H9 (cell line): Measurements from ENCODE around the gene MAPK12. TPM values are rescaled to one million over a fixed set of nuclear protein-coding genes. Genes with fewer than 3 reads are reported as not detected.

Experiments used
- DNase-seq: peaks from one replicate; pipeline ENCODE4 v3.0.0-alpha.2; 2017
- H2AFZ ChIP-seq: one replicate; pipeline ENCODE4 v1.6.1; 2013; ENCODE audit warnings: mild to moderate bottlenecking, low read length, control low read depth, moderate library complexity
- H2AK5ac ChIP-seq: 2 replicates; pipeline ENCODE4 v1.6.1; 2013; ENCODE audit warnings: low read length, control low read depth, mixed read lengths; ENCODE audit not compliant: insufficient read length
- H2BK120ac ChIP-seq: one replicate; pipeline ENCODE4 v1.6.1; 2013; ENCODE audit warnings: low read depth, mild to moderate bottlenecking, low read length, control low read depth, inconsistent platforms; ENCODE audit not compliant: poor library complexity, severe bottlenecking
- H2BK12ac ChIP-seq: 2 replicates; pipeline ENCODE4 v1.6.1; 2013; ENCODE audit warnings: low read length, control low read depth, mixed read lengths, low read depth; ENCODE audit not compliant: insufficient read length
- H2BK15ac ChIP-seq: 2 replicates; pipeline ENCODE4 v1.6.1; 2013; ENCODE audit warnings: low read depth, low read length, control low read depth
- H2BK20ac ChIP-seq: one replicate; pipeline ENCODE4 v1.6.1; 2013; ENCODE audit warnings: low read depth, mild to moderate bottlenecking, low read length, control low read depth, inconsistent platforms; ENCODE audit not compliant: poor library complexity, severe bottlenecking
- H2BK5ac ChIP-seq: 2 replicates; pipeline ENCODE4 v1.6.1; 2013; ENCODE audit warnings: low read length, control low read depth, mixed read lengths; ENCODE audit not compliant: insufficient read length
- H3K14ac ChIP-seq: 2 replicates; pipeline ENCODE4 v1.6.1; 2013; ENCODE audit warnings: low read length, control low read depth; ENCODE audit not compliant: insufficient read depth
- H3K18ac ChIP-seq: 2 replicates; pipeline ENCODE4 v1.6.1; 2013; ENCODE audit warnings: low read depth, mild to moderate bottlenecking, mixed read lengths, low read length, control low read depth; ENCODE audit not compliant: insufficient read length
- H3K23ac ChIP-seq: 2 replicates; pipeline ENCODE4 v1.6.1; 2013; ENCODE audit warnings: low read length, control low read depth, mixed read lengths, low read depth; ENCODE audit not compliant: insufficient read length
- H3K23me2 ChIP-seq: 2 replicates; pipeline ENCODE4 v1.6.1; 2013; ENCODE audit warnings: low read depth, mild to moderate bottlenecking, mixed read lengths, low read length, control low read depth; ENCODE audit not compliant: insufficient read length, poor library complexity, severe bottlenecking
- H3K27ac ChIP-seq: 2 replicates; pipeline ENCODE4 v1.5.1; 2013; ENCODE audit warnings: low read length, control low read depth, mixed read lengths, low read depth; ENCODE audit not compliant: insufficient read length
- H3K27me3 ChIP-seq: 2 replicates; pipeline ENCODE4 v1.6.1; 2013; ENCODE audit warnings: low read length, control low read depth, inconsistent platforms; ENCODE audit not compliant: insufficient read depth
- H3K4ac ChIP-seq: 2 replicates; pipeline ENCODE4 v1.6.1; 2013; ENCODE audit warnings: low read depth, mild to moderate bottlenecking, control low read depth, inconsistent platforms, low read length, moderate library complexity
- H3K4me1 ChIP-seq: 2 replicates; pipeline ENCODE4 v1.6.1; 2013; ENCODE audit warnings: low read length, control low read depth, inconsistent platforms; ENCODE audit not compliant: insufficient read depth
- H3K4me2 ChIP-seq: 2 replicates; pipeline ENCODE4 v1.6.1; 2013; ENCODE audit warnings: low read length, control low read depth, mixed read lengths; ENCODE audit not compliant: insufficient read length, insufficient read depth
- H3K56ac ChIP-seq: 2 replicates; pipeline ENCODE4 v1.6.1; 2013; ENCODE audit warnings: low read depth, mild to moderate bottlenecking, mixed read lengths, low read length, control low read depth; ENCODE audit not compliant: insufficient read length
- H3K79me1 ChIP-seq: 2 replicates; pipeline ENCODE4 v1.6.1; 2013; ENCODE audit warnings: low read depth, mild to moderate bottlenecking, moderate library complexity, low read length, control low read depth, inconsistent platforms; ENCODE audit not compliant: insufficient read depth, poor library complexity, severe bottlenecking
- H3K79me2 ChIP-seq: 2 replicates; pipeline ENCODE4 v1.6.1; 2013; ENCODE audit warnings: low read length, control low read depth, inconsistent platforms; ENCODE audit not compliant: insufficient read depth
- H3K9ac ChIP-seq: 2 replicates; pipeline ENCODE4 v1.6.1; 2013; ENCODE audit warnings: low read length, control low read depth, mixed read lengths; ENCODE audit not compliant: insufficient read length; ENCODE audit errors: extremely low read depth
- H3K9me3 ChIP-seq: one replicate; pipeline ENCODE4 v1.6.1; 2013; ENCODE audit warnings: low read depth, low read length, inconsistent platforms; ENCODE audit not compliant: control insufficient read depth
- H3T11ph ChIP-seq: one replicate; pipeline ENCODE4 v1.6.1; 2013; ENCODE audit warnings: mild to moderate bottlenecking, low read length, control low read depth, inconsistent platforms
- H4K20me1 ChIP-seq: one replicate; pipeline ENCODE4 v1.6.1; 2013; ENCODE audit not compliant: control insufficient read depth, insufficient read length, insufficient read depth
- H4K5ac ChIP-seq: 2 replicates; pipeline ENCODE4 v1.6.1; 2013; ENCODE audit warnings: low read depth, mild to moderate bottlenecking, mixed read lengths, low read length, control low read depth; ENCODE audit not compliant: insufficient read length
- H4K8ac ChIP-seq: replicated peaks from 2 replicates; pipeline ENCODE4 v1.6.1; 2013; ENCODE audit warnings: low read length, control low read depth, mixed read lengths, low read depth; ENCODE audit not compliant: insufficient read length
- H4K91ac ChIP-seq: 2 replicates; pipeline ENCODE4 v1.6.1; 2013; ENCODE audit warnings: low read depth, mild to moderate bottlenecking, moderate library complexity, mixed read lengths, low read length, control low read depth; ENCODE audit not compliant: insufficient read length
- H3K27ac Mint-ChIP-seq, 3 experiments: 2 replicates in 2 of 3; 3 replicates in 1 of 3; pipeline ENCODE4 v1.8.0; 2020 to 2021; ENCODE audit warnings: mixed read lengths in 3 of 3, mild to moderate bottlenecking in 1 of 3, moderate library complexity in 1 of 3
- H3K27me3 Mint-ChIP-seq: 2 replicates; pipeline ENCODE4 v1.8.0; 2021; ENCODE audit warnings: low read depth, mild to moderate bottlenecking, moderate library complexity, mixed read lengths
- H3K36me3 Mint-ChIP-seq, 3 experiments: 2 replicates in 2 of 3; 3 replicates in 1 of 3; pipeline ENCODE4 v1.8.0; 2020 to 2021; ENCODE audit warnings: low read depth in 3 of 3, mixed read lengths in 3 of 3; ENCODE audit not compliant: insufficient read depth in 1 of 3
- H3K4me1 Mint-ChIP-seq, 2 experiments: 2 replicates each; pipeline ENCODE4 v1.8.0; 2020; ENCODE audit warnings: mixed read lengths in 2 of 2
- H3K4me3 Mint-ChIP-seq, 2 experiments: 2 replicates in 1 of 2; 3 replicates in 1 of 2; pipeline ENCODE4 v1.8.0; 2020 to 2021; ENCODE audit warnings: mild to moderate bottlenecking in 2 of 2, mixed read lengths in 2 of 2, moderate library complexity in 1 of 2
- H3K9me3 Mint-ChIP-seq, 2 experiments: 2 replicates in 1 of 2; 3 replicates in 1 of 2; pipeline ENCODE4 v1.8.0; 2020; ENCODE audit warnings: mild to moderate bottlenecking in 2 of 2, mixed read lengths in 2 of 2, moderate library complexity in 1 of 2
- CTCF ChIP-seq: fragments of 200-600 bp; sonication (generic); conservative IDR thresholded peaks from 3 replicates; pipeline ENCODE4 v1.8.0; 2021; ENCODE audit warnings: antibody characterized with exemption, mild to moderate bottlenecking
- WGBS: extraction: QIAGEN DNeasy Blood & Tissue Kit; methylation state at CpG from one replicate; pipeline ENCODE4 v1.1.7; 2013; ENCODE audit warnings: missing lambda C conversion rate, low lambda C conversion rate, mixed read lengths; ENCODE audit not compliant: insufficient read length; ENCODE audit errors: extremely low coverage; 5-methylcytosine and 5-hydroxymethylcytosine counted together
- total RNA-seq: library from RNA; stranded (reverse); gene quantifications from 2 replicates; pipeline ENCODE4 v1.2.1, GENCODE V29; 2021

Gene MAPK12
- total RNA-seq, 1 experiment from 2014 or later: 31.3 TPM

- peaks cover 0 to 3% of the 10 kb centered on the region in 2 experiments; a peak in 1 of 4 replicates for H3K4me1 Mint-ChIP-seq
- Histone ChIP-seq H3K4me1 (no peaks in the 10 kb centered on the region), H3K18ac (no peak overlapping the region), H2BK5ac (no peak overlapping the region), H2BK20ac (no peak overlapping the region), H3K9me3 (no peaks in the 10 kb centered on the region), H3K9ac (no peak overlapping the region), H2BK120ac (no peak overlapping the region), H3K23me2 (peaks cover 3% of the 10 kb centered on the region), H3K27me3 (no peaks in the 10 kb centered on the region), H3K4me2 (no peak overlapping the region), H3K27ac (no peak overlapping the region), H3K56ac (no peak overlapping the region), H2AFZ (no peak overlapping the region), H2BK15ac (no peak overlapping the region), H3K23ac (no peak overlapping the region), H3K79me1 (no peaks in the 10 kb centered on the region), H4K5ac (no peak overlapping the region), H3T11ph (no peak overlapping the region), H4K20me1 (no peaks in the 10 kb centered on the region), H2BK12ac (no peak overlapping the region), H2AK5ac (no peak overlapping the region), H4K8ac (no peak overlapping the region), H3K79me2 (no peaks in the 10 kb centered on the region), H4K91ac (no peak overlapping the region), H3K14ac (no peak overlapping the region), H3K4ac (no peak overlapping the region)
- H3K27ac Mint-ChIP-seq: no peak overlapping the region
- peaks cover 2% of the 10 kb centered on the region; the same call in 1 of the 2 replicates for H3K27me3 Mint-ChIP-seq
- no peak overlapping the region for H3K4me3 Mint-ChIP-seq
- H3K36me3 Mint-ChIP-seq: peaks cover 41 to 71% (median 67%) of the 10 kb centered on the region in 3 experiments
- no peak for TF ChIP-seq CTCF
- peaks cover 8 to 13% of the 10 kb centered on the region in 2 experiments for H3K9me3 Mint-ChIP-seq
- DNase-seq: no peak
- no CpG with 5 or more reads among the region's 21 CpGs for WGBS
Measured at GRCh38 chr22:50278461-50278860, 17.0 kb upstream of the MAPK12 start.
